Measurements from ENCODE around the gene RBMS3. TPM values are rescaled to one million over a fixed set of nuclear protein-coding genes. Genes with fewer than 3 reads are reported as not detected.

RBMS3 gene
- total and polyA plus RNA-seq, 2 of the 8 experiments (the other 6 are each of a cell fraction or from before 2014, with no cell fraction given): 3.7 to 6.9 TPM

GRCh38 chr3:29577250-29577649 is 296.4 kb downstream of the RBMS3 start (continued):
- TF ChIP-seq USF2 (IDR thresholded peaks at IDR 0.05; ENCODE audit: low read length) (no peak), SP4 (IDR thresholded peaks at IDR 0.05; ENCODE audit: low read length) (no peak), CHD1 (IDR thresholded peaks at IDR 0.05; ENCODE audit: low read depth, low read length) (no peak), KDM1A (IDR thresholded peaks at IDR 0.05; ENCODE audit: borderline replicate concordance, low read length) (no peak), EGR1 (IDR thresholded peaks at IDR 0.05; ENCODE audit: borderline replicate concordance, low read depth, low read length) (no peak)
